Progenitor cell of endocrine pancreas (in vitro differentiated cells): ENCODE measurements around the gene PKP2. TPM values are rescaled to one million over a fixed set of nuclear protein-coding genes. Genes with fewer than 3 reads are reported as not detected.

Source experiments
- DNase-seq: peaks from one replicate; pipeline ENCODE4 v3.0.0; 2021; ENCODE audit warnings: low spot score; ENCODE audit not compliant: unreplicated experiment
- H3K27ac Mint-ChIP-seq: 2 replicates; pipeline ENCODE4 v1.8.0; 2021; ENCODE audit warnings: mild to moderate bottlenecking, moderate library complexity, mixed read lengths
- H3K27me3 Mint-ChIP-seq: 2 replicates; pipeline ENCODE4 v1.8.0; 2021; ENCODE audit warnings: mixed read lengths
- H3K36me3 Mint-ChIP-seq: 2 replicates; pipeline ENCODE4 v1.8.0; 2022; ENCODE audit warnings: mixed read lengths; ENCODE audit not compliant: insufficient read depth
- H3K4me1 Mint-ChIP-seq: 2 replicates; pipeline ENCODE4 v1.8.0; 2021; ENCODE audit warnings: low read depth, mixed read lengths
- H3K4me3 Mint-ChIP-seq: 2 replicates; pipeline ENCODE4 v1.8.0; 2021; ENCODE audit warnings: low read depth, mild to moderate bottlenecking, moderate library complexity, mixed read lengths
- H3K9me3 Mint-ChIP-seq: 2 replicates; pipeline ENCODE4 v1.8.0; 2021; ENCODE audit warnings: low read depth, mixed read lengths
- total RNA-seq: library from RNA; stranded (reverse); gene quantifications from 2 replicates; pipeline ENCODE4 v1.2.1, GENCODE V29; 2021
- TF ChIP-seq, protein P1 (sequence below): fragments of 200-600 bp; sonication (generic); IDR thresholded peaks from one replicate; pipeline ENCODE4 v1.5.0; 2021; ENCODE audit warnings: antibody characterized with exemption, mild to moderate bottlenecking; ENCODE audit not compliant: unreplicated experiment

The PKP2 gene
- total RNA-seq, 1 donor from 2014 or later = 103 TPM

DNA sequence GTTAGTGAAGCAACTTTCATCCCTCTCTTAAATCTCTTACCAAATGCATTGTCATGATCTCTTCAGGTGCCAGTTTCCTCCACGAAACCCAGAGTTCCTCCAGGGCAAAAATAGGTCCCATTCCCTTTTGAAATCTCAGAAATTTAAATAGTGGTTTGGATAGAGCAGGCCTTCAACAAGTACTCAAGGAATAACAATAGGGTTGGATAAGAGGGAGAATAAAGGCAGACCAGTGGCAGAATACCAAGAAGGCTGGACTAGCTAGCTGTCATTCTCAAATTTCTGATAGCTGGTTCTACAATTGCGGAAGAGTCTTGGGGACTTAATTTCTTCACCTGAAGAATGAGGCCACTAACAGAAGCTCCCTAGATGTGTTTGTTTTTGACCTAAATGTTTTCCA lies 62.5 kb downstream of the PKP2 start:
- H3K9me3 Mint-ChIP-seq = peaks cover 6% of the 10 kb centered on the region
- H3K27ac Mint-ChIP-seq = no peak overlapping the region
- H3K4me3 Mint-ChIP-seq = no peak overlapping the region
- no peak for DNase-seq
- peaks cover 44% of the 10 kb centered on the region for H3K36me3 Mint-ChIP-seq
- H3K27me3 Mint-ChIP-seq = no peaks in the 10 kb centered on the region
- peaks cover 43% of the 10 kb centered on the region for H3K4me1 Mint-ChIP-seq
- TF ChIP-seq, protein P1, sequence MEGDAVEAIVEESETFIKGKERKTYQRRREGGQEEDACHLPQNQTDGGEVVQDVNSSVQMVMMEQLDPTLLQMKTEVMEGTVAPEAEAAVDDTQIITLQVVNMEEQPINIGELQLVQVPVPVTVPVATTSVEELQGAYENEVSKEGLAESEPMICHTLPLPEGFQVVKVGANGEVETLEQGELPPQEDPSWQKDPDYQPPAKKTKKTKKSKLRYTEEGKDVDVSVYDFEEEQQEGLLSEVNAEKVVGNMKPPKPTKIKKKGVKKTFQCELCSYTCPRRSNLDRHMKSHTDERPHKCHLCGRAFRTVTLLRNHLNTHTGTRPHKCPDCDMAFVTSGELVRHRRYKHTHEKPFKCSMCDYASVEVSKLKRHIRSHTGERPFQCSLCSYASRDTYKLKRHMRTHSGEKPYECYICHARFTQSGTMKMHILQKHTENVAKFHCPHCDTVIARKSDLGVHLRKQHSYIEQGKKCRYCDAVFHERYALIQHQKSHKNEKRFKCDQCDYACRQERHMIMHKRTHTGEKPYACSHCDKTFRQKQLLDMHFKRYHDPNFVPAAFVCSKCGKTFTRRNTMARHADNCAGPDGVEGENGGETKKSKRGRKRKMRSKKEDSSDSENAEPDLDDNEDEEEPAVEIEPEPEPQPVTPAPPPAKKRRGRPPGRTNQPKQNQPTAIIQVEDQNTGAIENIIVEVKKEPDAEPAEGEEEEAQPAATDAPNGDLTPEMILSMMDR = no peak

DNA sequence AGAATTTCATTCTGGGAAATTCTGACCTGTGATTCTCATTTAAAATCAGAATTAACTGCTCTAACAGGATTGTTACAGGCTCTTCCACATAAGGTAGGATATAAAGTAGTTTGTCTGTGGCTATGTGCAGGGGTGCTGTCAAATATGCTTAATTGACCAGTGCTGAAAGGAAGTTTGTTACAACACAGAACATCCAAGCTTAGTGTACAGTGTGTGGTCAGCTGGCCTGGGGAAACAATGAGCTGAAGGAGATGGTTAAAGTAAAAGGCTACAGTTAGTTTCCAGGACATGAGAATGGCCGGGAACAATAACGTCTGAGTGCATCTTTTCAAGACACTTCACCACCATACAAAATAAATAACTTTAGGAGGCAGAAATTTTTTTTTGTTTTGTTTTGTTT lies 68.0 kb downstream of the PKP2 start:
- TF ChIP-seq, protein P1 = no peak
- no peaks in the 10 kb centered on the region for H3K27me3 Mint-ChIP-seq
- peaks cover 39% of the 10 kb centered on the region for H3K4me1 Mint-ChIP-seq
- peak overlapping the region; percentile 85 for H3K27ac Mint-ChIP-seq
- H3K9me3 Mint-ChIP-seq = no peaks in the 10 kb centered on the region
- peaks cover 17% of the 10 kb centered on the region for H3K36me3 Mint-ChIP-seq
- no peak for DNase-seq
- H3K4me3 Mint-ChIP-seq = no peak overlapping the region

DNA sequence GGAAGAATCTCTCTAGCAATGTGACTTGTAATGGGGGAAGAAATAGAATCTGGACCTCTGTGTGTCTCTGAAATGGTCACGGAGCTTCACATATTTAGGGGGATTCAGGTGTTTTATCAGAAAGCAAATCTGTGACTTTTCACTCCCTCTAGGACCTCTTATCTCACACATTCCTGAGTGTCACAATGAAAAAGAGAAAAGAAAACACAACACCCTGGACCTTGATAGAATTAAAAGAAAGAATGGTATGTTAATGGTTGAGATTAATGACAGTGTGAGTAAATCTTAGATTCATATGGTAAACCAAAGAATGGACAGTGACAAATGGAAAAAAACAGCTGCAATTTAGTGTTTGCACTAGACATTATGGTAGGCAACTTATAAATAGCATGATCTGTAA lies 68.5 kb downstream of the PKP2 start:
- Mint-ChIP-seq H3K27me3 (no peaks in the 10 kb centered on the region), H3K9me3 (no peaks in the 10 kb centered on the region), H3K4me3 (peak overlapping the region; percentile 18), H3K27ac (peak overlapping the region; percentile 85), H3K36me3 (peaks cover 17% of the 10 kb centered on the region), H3K4me1 (peaks cover 39% of the 10 kb centered on the region)
- no peak for DNase-seq
- TF ChIP-seq, protein P1 = no peak

DNA sequence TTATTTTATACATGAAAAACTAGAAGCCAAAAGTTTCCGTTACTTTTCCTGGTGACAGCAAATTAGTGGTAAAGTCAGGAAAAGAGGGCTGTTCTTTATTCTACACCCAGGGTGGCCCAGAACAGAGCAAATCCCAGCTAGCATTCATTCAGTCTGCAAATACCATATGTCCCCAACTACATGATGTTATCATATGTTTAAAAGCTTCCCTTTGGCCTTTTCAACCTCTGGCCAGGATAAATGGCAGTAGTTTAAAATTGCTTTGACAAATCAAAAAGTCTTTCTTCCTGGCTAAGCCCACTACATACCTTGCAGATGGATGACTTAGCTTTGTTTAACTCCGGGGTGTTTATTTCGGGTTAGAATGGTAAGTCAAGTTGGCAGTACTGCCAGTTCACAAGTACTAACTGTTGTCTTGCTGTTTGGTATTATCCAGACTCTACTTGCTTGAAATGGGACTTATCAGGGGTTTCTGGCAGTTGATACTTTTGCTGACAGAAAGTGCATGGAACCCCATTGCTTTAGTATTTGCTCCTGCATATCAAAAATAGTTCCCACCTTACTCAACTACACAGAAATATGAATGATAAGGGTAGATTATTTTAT lies 69.7 kb downstream of the PKP2 start:
- no peaks in the 10 kb centered on the region for H3K27me3 Mint-ChIP-seq
- H3K4me1 Mint-ChIP-seq = peaks cover 42% of the 10 kb centered on the region
- H3K36me3 Mint-ChIP-seq = peaks cover 22% of the 10 kb centered on the region
- no peaks in the 10 kb centered on the region for H3K9me3 Mint-ChIP-seq
- H3K27ac Mint-ChIP-seq = peak overlapping the region; percentile 74
- TF ChIP-seq, protein P1 = no peak
- DNase-seq = no peak
- no peak overlapping the region for H3K4me3 Mint-ChIP-seq

DNA sequence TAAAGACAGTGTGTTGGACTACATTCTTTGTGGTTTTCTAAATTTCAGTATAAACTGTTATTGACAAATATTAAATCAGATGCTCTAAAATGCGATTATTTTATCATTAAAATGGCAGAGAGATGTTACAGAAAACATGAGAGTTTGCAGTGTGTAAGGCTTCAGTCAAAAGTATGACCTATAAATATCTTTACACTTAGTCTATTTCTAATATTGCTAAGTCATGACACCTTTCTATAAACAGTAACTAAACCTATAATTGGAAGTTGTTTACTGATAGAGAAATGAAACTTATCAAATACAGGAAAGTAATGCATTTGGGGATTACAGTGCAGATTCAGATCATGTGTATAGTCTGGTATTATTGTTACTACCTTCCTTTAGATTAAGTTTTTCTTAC lies 72.0 kb downstream of the PKP2 start:
- H3K9me3 Mint-ChIP-seq = no peaks in the 10 kb centered on the region
- TF ChIP-seq, protein P1 = no peak
- H3K27ac Mint-ChIP-seq = no peak overlapping the region
- H3K4me1 Mint-ChIP-seq = peaks cover 31% of the 10 kb centered on the region
- no peak for DNase-seq
- H3K4me3 Mint-ChIP-seq = no peak overlapping the region
- H3K27me3 Mint-ChIP-seq = no peaks in the 10 kb centered on the region
- H3K36me3 Mint-ChIP-seq = peaks cover 24% of the 10 kb centered on the region
